NB4 (cell line): Measurements from ENCODE around the gene PLA2G4B.
A peak's percentile ranks its signal among the peaks of the same experiment; 100 is the strongest.

Experiments
- DNase-seq: peaks from one replicate; pipeline ENCODE4 v3.0.0; 2010; ENCODE audit warnings: low read depth
- H3K4me3 ChIP-seq: one replicate; pipeline ENCODE4 v1.5.1; 2011; ENCODE audit warnings: mild to moderate bottlenecking, low read depth, low read length, moderate library complexity
- MYC ChIP-seq: IDR thresholded peaks from 2 replicates; pipeline ENCODE4 v1.6.1; 2011; ENCODE audit warnings: low read depth, low read length
- POLR2A ChIP-seq: IDR thresholded peaks from 2 replicates; pipeline ENCODE4 v1.6.1; 2011; ENCODE audit warnings: mild to moderate bottlenecking; ENCODE audit not compliant: insufficient read length; ENCODE audit errors: extremely low read depth
- TF ChIP-seq, protein P1 (sequence below): IDR thresholded peaks from one replicate; pipeline ENCODE4 v1.5.1; 2012; ENCODE audit warnings: low read depth, low read length
- TF ChIP-seq, protein P2 (sequence below): IDR thresholded peaks from 2 replicates; pipeline ENCODE4 v1.6.1; 2011; ENCODE audit warnings: low read depth, low read length

The PLA2G4B gene

DNA sequence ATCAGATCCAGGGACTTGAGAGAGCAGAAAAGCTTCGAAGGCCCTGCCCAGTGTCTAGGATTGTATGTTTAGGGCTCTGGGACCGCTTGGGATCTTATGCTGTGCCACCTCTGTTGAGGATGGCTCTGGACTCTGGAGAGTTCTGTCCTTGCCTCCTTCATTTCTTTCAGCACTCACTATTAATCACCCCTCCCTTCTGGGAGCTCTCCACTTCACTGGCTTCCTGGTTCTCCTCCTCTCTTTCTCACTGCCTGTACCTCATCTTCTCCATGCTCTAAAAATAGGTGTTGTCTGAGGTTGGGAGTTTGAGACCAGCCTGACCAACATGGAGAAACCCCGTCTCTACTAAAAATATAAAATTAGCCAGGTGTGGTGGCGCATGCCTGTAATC lies 47.1 kb upstream of the PLA2G4B start:
- DNase-seq, result no peak
- no peak overlapping the region for H3K4me3 ChIP-seq
- TF ChIP-seq, protein P1, sequence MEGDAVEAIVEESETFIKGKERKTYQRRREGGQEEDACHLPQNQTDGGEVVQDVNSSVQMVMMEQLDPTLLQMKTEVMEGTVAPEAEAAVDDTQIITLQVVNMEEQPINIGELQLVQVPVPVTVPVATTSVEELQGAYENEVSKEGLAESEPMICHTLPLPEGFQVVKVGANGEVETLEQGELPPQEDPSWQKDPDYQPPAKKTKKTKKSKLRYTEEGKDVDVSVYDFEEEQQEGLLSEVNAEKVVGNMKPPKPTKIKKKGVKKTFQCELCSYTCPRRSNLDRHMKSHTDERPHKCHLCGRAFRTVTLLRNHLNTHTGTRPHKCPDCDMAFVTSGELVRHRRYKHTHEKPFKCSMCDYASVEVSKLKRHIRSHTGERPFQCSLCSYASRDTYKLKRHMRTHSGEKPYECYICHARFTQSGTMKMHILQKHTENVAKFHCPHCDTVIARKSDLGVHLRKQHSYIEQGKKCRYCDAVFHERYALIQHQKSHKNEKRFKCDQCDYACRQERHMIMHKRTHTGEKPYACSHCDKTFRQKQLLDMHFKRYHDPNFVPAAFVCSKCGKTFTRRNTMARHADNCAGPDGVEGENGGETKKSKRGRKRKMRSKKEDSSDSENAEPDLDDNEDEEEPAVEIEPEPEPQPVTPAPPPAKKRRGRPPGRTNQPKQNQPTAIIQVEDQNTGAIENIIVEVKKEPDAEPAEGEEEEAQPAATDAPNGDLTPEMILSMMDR, result no peak
- TF ChIP-seq, protein P2, sequence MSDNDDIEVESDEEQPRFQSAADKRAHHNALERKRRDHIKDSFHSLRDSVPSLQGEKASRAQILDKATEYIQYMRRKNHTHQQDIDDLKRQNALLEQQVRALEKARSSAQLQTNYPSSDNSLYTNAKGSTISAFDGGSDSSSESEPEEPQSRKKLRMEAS, result no peak
- TF ChIP-seq POLR2A (no peak), MYC (no peak)

DNA sequence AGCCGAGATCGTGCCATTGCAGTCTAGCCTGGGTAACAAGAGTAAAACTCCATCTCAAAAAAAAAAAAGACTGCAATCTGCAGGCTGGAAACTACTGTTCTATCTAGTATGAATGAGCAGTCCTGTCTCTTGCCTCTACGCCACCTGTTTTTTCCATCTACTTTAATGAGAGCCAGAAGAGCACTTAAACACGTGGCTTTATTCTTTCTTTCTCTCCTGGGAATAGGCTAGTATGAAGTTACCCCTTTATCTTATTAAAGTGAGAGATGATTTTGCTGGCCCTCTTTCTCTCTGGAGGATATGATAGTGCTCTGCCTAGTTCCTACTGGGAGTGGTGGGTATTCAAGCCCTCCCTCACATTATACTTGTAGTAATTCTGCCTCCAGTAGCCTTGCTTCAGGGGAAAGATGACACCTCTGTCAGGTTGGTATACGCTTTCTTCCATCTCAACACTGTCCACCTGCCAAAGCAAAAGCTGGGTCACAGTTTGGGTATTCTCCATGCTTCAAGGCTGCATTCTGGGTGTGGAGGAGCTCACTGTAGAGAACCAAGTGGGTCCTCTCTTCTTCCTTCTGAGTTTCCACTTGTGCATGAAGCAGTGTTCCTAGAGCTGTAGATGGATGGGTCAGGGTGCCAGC lies 46.5 kb upstream of the PLA2G4B start:
- no peak for DNase-seq
- no peak overlapping the region for H3K4me3 ChIP-seq

DNA sequence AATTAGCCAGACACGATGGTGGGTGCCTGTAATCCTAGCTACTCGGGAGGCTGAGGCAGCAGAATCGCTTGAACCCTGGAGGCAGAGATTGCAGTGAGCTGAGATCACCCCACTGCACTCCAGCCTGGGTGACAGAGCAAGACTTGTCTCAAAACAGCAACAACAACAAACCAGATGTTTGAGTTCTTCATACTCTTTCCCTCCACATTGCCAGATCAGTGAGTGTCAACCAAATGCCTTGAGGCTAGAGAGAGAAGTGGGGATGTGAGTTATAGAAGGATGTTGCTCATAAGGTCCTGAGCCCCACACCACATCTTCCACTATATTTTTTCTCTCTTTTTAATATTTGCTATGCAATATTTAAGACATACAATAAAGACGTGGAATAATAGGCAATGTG lies 44.6 kb upstream of the PLA2G4B start:
- TF ChIP-seq, protein P2, result no peak
- TF ChIP-seq, protein P1, result no peak
- TF ChIP-seq POLR2A (no peak), MYC (no peak)
- DNase-seq, result no peak
- H3K4me3 ChIP-seq, result no peak overlapping the region

More for the DNA sequence above, 46.5 kb upstream of the PLA2G4B start:
- no peak for TF ChIP-seq POLR2A
- TF ChIP-seq, protein P1, result no peak
- TF ChIP-seq, protein P2, result peak; percentile 17; the same call in 1 of the 2 replicates
- no peak for TF ChIP-seq MYC

DNA sequence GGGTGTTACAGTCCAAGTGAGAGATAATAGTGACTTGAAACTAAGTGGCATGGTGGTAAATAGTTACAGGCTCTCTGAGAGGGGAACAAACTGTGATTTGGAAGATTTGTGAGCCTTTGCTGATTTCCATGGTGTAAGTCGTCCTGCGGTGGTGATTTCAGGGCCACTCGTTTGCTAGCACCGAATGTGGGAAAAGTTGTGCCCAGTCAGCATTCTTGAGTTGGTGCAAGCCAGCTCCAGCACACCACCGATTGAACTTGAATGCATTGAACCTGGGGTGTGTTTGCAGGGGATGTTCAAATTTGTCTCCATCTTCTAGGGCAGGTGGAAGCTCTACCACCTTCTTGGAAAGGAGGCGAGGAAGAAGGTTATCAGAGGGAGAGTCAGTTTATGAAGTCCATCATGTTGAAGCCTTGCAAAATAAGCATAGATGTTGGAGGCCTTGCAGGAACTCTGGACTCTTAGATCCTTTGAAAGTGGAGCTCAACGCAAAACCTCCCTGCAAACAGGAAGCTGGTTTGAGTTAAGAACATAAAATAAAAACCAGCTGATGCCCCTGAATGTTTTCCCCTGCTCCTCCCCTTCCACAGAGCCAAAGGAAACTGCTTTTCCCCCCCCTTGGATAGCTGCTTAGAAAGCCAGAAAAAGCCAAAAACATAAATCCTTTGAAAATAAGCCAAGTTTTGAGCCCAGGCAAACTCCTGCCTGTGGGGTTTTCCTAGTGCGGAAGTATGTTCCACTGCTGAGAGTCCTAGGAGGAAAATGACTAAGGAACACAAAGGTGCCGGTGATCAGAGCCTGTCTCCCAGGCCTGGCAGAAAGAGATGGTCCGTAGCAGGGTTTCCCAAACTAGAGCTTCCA lies 42.4 kb upstream of the PLA2G4B start:
- no peak for TF ChIP-seq POLR2A
- TF ChIP-seq, protein P2, result no peak
- TF ChIP-seq MYC, result no peak
- TF ChIP-seq, protein P1, result no peak
- H3K4me3 ChIP-seq, result no peak overlapping the region
- DNase-seq, result no peak

DNA sequence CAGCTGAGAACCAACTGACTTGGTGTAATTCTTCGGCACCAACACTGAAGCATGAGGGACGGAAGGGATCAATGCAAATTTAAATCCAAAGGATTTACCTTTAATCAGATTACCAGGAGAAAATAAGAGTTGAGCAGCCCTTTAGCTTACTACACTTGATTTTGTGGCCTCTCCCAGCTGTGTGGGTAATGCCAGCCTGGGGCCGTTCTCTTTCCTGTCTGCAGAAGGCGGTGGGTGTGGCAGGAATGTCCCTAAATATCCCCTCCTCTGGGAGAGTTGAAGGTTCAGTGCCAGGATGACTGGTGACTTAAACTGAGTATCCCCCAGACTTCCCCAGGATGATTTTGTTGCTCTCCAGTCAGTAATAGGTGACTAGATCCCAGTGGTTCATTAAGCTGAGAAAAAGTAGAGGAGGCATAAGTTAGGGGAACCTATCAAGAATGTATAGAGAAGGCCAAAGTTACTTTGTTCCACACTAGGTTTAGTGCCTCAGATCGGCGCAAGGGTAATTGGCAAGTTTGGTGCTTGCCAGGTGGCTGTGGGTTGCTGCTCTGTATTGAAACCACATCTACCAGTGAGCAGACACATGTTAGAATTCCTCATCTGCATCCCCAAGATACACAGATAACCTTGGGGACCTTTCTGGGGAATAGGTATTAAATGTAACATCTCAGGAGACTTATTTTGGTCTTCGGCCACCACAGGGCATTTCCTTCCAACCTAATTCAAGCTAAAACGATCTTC lies 41.3 kb upstream of the PLA2G4B start:
- no peak overlapping the region for H3K4me3 ChIP-seq
- no peak for DNase-seq
- TF ChIP-seq MYC (no peak), POLR2A (no peak)
- TF ChIP-seq, protein P1, result no peak
- TF ChIP-seq, protein P2, result no peak
